Calu3 (cell line): Measurements from ENCODE around the gene RIPK4. TPM values are rescaled to one million over a fixed set of nuclear protein-coding genes. Genes with fewer than 3 reads are reported as not detected.

Experiments used
- BruUV-seq: library from RNA; stranded (reverse); fragments of 400-500 nt; replicated peaks from 2 replicates; lab custom pipeline; 2021; lab: Mats Ljungman, UMichigan
- CTCF ChIA-PET: fragments of 300-600 bp; sonication (Branson Sonifier 250); formaldehyde crosslinking; loops from one replicate; lab custom pipeline; 2022; ENCODE audit warnings: antibody characterized with exemption; lab: Charles Lee
- DNase-seq: peaks from one replicate; pipeline ENCODE4 v3.0.0; 2022
- H3K27ac Mint-ChIP-seq: one replicate; pipeline ENCODE4 v1.8.0; 2022; ENCODE audit warnings: mixed read lengths; ENCODE audit not compliant: unreplicated experiment
- H3K27me3 Mint-ChIP-seq: one replicate; pipeline ENCODE4 v1.8.0; 2022; ENCODE audit warnings: mixed read lengths; ENCODE audit not compliant: unreplicated experiment
- H3K36me3 Mint-ChIP-seq: one replicate; pipeline ENCODE4 v1.8.0; 2022; ENCODE audit warnings: mild to moderate bottlenecking, moderate library complexity, mixed read lengths; ENCODE audit not compliant: insufficient read depth, unreplicated experiment
- H3K4me1 Mint-ChIP-seq: one replicate; pipeline ENCODE4 v1.8.0; 2022; ENCODE audit warnings: mild to moderate bottlenecking, low read depth, mixed read lengths; ENCODE audit not compliant: unreplicated experiment
- H3K4me3 Mint-ChIP-seq: one replicate; pipeline ENCODE4 v1.8.0; 2022; ENCODE audit warnings: mild to moderate bottlenecking, low read depth, moderate library complexity, mixed read lengths; ENCODE audit not compliant: unreplicated experiment
- H3K9me3 Mint-ChIP-seq: one replicate; pipeline ENCODE4 v1.8.0; 2022; ENCODE audit warnings: low read depth, mixed read lengths; ENCODE audit not compliant: unreplicated experiment
- intact Hi-C: fragments of 100-400 bp; cut with micrococcal nuclease; formaldehyde crosslinking; loops from one replicate; pipeline ENCODE4 v1.10.0; 2022; ENCODE audit not compliant: unreplicated experiment
- total RNA-seq: library from RNA; stranded (reverse); gene quantifications from 2 replicates; pipeline ENCODE4 v1.2.3, GENCODE V29; 2022
- TF ChIP-seq, protein P1 (sequence below): fragments of 200-600 bp; IDR thresholded peaks from one replicate; pipeline ENCODE4 v1.8.0; 2022; ENCODE audit warnings: antibody characterized with exemption; ENCODE audit not compliant: unreplicated experiment

The RIPK4 gene
- total RNA-seq, 1 experiment from 2014 or later = 30.3 TPM

DNA sequence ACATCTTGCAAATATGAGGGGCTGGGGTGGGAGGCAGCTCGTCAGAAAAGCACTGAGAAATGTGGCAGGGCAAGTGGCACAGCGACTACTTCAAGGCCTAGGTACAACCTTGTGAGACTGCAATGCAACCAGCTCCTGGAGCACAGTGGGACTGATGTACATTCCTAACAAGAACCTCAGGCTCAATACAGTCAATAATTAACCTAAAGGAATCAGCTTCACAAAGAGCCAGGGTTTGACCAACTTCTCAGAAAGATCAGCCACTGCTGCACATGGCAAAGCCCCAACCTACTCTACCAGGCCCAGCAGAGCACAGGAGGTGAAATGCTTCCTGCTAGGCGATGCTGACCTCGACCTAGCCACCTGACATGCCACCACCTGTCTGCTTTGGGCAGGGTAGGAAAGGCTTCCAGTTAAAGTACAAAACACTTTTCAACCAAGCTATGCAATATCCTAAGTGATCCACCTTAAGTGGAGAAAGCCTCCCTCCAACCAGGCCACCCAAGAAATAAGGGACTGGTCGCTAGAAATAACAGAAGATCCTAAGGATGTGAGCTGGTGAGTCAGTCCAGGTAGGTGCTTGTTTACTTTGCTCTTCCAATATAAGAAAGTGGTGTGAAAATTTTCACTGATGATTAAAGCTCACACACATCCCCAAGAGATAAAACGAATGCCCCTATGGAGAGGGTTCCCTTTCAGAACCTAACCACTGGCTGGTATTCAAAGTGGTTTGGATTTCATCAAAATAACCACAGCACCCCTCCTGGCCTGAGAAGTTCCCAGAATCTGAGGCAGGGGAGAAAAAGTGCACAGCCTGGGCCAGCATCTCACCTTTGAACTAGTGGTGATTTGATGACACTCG lies 2.1 kb downstream of the RIPK4 start:
- peak; percentile 39 for DNase-seq
- Mint-ChIP-seq H3K27ac (peak overlapping the region; percentile 83), H3K27me3 (no peaks in the 10 kb centered on the region), H3K36me3 (peaks cover 89% of the 10 kb centered on the region), H3K4me3 (peak overlapping the region; percentile 76), H3K9me3 (no peaks in the 10 kb centered on the region), H3K4me1 (peaks cover 62% of the 10 kb centered on the region)
- intact Hi-C loops = loop anchor here (5.0 kb wide), 1 partner anchor 102 kb away; no protein-coding TSS in a partner anchor
- CTCF ChIA-PET = interaction anchor here (0.7 to 2.0 kb wide), 4 partner anchors 9 to 152 kb away, joined by 3 to 11 read pairs (median 6); no protein-coding TSS in a partner anchor
- no TSS peak for BruUV-seq
- TF ChIP-seq, protein P1, sequence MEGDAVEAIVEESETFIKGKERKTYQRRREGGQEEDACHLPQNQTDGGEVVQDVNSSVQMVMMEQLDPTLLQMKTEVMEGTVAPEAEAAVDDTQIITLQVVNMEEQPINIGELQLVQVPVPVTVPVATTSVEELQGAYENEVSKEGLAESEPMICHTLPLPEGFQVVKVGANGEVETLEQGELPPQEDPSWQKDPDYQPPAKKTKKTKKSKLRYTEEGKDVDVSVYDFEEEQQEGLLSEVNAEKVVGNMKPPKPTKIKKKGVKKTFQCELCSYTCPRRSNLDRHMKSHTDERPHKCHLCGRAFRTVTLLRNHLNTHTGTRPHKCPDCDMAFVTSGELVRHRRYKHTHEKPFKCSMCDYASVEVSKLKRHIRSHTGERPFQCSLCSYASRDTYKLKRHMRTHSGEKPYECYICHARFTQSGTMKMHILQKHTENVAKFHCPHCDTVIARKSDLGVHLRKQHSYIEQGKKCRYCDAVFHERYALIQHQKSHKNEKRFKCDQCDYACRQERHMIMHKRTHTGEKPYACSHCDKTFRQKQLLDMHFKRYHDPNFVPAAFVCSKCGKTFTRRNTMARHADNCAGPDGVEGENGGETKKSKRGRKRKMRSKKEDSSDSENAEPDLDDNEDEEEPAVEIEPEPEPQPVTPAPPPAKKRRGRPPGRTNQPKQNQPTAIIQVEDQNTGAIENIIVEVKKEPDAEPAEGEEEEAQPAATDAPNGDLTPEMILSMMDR = no peak

DNA sequence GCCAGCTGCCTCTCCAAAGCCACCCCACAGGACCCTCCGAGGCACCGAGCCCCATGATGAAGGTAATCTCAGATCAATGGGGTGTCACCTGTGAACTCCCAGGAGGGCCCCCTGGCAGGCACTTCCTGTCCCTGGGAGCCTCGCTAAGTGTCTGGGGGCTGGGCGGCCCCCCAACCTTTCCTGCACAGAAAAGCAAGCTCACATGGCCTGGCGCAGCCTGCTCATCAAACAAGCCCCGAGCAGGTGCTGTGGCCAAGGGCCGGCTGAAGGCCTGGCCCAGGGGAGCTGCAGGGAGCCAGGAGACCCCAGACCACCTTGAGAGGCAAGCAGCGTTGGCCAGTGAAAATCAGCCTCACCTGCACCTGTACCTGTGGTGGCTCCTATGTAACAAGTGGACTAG lies 2.9 kb downstream of the RIPK4 start:
- CTCF ChIA-PET = interaction anchor here (0.6 to 2.0 kb wide), 5 partner anchors 10 to 152 kb away, joined by 3 to 11 read pairs (median 5); no protein-coding TSS in a partner anchor
- Mint-ChIP-seq H3K4me1 (peaks cover 60% of the 10 kb centered on the region), H3K36me3 (peaks cover 86% of the 10 kb centered on the region), H3K9me3 (no peaks in the 10 kb centered on the region), H3K27ac (peak overlapping the region; percentile 83), H3K4me3 (peak overlapping the region; percentile 76), H3K27me3 (no peaks in the 10 kb centered on the region)
- BruUV-seq = no TSS peak
- intact Hi-C loops = no loop called here
- DNase-seq = no peak
- TF ChIP-seq, protein P1 = no peak

DNA sequence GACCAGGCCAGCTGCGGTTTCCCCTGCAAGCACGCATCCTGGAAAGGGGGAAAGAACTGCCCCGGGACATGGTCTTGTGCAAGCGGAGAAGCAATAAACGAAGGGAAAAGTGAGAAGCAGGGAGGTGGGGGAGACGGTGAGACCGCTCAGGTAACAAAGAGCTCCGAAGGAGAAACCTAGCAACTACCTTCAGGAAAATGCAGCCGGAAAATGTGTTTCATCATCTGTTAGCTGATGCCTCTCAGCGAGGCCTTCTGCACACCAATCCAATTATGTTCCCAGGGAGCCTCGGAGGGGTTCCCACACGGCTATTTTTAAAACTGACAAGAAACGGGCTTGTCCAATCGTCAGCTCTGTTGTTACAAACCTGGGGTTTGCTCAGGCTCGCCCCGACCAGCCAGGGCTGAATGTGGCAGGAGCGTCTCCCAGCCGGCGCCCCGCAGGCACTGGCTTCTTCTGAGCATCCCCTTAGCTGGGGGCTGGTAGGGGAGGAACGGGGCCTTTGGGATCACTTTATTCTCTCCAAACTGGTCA lies 3.4 kb downstream of the RIPK4 start:
- Mint-ChIP-seq H3K27me3 (no peaks in the 10 kb centered on the region), H3K9me3 (no peaks in the 10 kb centered on the region), H3K36me3 (peaks cover 82% of the 10 kb centered on the region), H3K27ac (peak overlapping the region; percentile 58), H3K4me3 (peak overlapping the region; percentile 76), H3K4me1 (peaks cover 57% of the 10 kb centered on the region)
- CTCF ChIA-PET = interaction anchor here (0.6 to 2.0 kb wide), 3 partner anchors 11 to 151 kb away, joined by 5 to 11 read pairs (median 5); no protein-coding TSS in a partner anchor
- no TSS peak for BruUV-seq
- TF ChIP-seq, protein P1 = no peak
- intact Hi-C loops = no loop called here
- DNase-seq = no peak

DNA sequence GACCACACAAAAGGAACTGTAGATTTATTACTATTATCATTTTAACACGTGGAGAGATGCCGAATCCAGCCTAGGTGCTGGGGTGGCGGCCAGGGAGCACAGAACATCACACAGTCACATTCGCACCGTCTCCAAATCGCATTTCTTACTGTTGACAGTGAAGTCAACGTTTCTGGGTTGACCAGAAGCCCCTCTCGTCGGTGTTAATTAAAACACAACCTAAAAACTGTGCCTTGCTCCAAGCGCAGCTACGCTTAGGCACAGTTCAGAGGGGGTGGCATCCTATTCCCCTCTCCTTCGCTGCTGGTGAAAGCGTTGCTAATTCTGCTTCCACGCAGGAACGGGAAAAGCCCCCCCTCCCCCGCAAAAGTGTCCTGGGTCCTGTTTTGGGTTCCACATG lies 4.1 kb downstream of the RIPK4 start:
- Mint-ChIP-seq H3K27me3 (no peaks in the 10 kb centered on the region), H3K4me3 (peak overlapping the region; percentile 76), H3K9me3 (no peaks in the 10 kb centered on the region), H3K36me3 (peaks cover 82% of the 10 kb centered on the region), H3K27ac (peak overlapping the region; percentile 91), H3K4me1 (peaks cover 58% of the 10 kb centered on the region)
- TF ChIP-seq, protein P1 = no peak
- CTCF ChIA-PET = no interaction called here
- intact Hi-C loops = no loop called here
- no peak for DNase-seq
- BruUV-seq = TSS peak; percentile 0
